Globus pallidus (tissue), 1 donor: ENCODE data around the gene DNAH17.

Experiments
- DNase-seq: peaks from one replicate; pipeline ENCODE4 v3.0.0-alpha.2; 2015; ENCODE audit warnings: low spot score

DNAH17 gene

DNA sequence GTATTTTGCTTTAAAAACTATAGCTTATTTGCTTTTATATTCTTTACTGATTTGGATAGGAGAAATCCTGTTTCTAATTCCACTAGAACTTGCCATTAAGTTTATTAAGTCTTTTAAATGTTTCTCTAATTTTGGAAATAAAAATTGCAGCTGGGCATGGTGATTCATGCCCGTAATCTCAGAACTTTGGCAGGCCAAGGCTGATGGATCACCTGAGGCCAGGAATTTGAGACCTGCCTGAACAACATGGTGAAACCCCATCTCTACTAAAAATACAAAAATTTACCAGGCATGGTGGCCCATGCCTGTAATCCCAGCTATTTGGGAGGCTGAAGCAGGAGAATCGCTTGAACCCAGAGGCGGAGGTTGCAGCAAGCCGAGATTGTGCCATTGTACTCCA is 30.7 kb downstream of the DNAH17 start:
- no peak for DNase-seq

DNA sequence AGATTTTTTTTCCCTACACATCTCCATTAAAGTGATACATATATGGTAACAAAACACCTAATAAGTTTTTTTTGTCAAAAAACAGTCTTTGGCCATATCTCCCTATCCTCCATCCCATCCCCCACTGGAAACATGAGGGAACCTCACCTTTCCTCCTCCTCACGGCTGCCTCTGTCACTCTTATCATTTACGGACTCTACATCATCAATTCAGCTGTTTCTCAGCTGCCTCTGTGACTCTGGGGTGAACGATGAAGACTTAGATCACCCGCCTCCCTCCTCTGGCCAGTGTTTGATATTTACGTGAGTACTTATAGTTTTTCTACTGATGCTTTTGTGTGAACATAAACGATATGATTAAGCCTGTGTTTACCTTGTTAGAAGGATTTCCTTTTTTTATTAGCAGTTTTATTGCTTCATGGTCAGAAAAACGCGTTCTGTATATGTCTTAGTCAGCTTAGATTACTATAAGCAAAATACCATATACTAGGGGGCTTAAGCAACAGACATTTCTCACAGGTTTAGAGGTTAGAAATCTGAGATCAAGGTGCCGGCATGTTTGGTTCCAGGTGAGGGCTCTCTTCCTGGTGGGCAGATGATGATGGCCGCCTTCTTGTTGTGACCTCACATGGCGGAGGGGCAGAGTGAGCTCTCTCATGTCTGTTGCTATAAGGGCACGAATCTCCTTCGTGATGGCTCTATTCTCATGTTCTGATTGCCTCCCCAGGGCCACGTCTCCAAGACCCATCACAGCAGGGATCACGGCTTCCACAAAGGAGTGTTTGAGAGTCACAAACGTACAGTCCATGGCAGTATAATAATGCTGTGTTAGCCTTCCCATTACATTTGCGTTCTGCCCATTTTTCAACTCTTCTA is 32.1 kb downstream of the DNAH17 start:
- no peak for DNase-seq

DNA sequence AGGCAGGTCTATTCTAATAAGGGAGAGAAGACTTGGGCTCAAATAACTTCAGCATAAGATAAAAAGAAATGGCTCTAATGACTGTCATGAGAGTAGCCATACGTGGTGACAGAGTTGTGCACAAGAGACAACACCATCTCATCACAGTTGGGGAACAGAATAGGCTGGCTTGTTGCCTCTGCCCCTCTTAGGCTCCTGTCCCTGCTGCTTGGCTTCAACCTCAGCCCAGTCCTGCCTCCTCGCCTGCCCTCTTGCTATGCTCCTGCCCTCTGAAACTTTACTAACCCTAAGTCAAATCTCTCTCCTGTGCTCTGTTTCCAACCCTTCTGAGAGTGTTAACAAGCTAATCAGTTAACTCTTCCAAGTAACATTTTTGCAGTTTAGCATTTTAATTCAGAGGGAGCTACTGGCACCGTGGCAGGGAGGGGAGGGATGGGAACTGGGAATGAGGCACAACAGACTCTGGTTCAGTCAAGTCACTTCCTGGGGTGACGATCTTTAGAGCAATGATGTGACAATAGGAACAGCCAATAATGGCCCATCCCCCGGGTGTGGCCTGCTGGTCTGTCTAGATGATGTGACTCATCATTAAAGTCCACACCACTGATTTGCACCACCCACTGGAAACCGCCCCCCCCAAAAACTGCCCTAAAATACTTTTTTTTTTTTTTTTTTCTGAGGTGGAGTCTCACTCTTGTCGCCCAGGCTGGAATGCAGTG is 35.5 kb downstream of the DNAH17 start:
- DNase-seq: no peak

DNA sequence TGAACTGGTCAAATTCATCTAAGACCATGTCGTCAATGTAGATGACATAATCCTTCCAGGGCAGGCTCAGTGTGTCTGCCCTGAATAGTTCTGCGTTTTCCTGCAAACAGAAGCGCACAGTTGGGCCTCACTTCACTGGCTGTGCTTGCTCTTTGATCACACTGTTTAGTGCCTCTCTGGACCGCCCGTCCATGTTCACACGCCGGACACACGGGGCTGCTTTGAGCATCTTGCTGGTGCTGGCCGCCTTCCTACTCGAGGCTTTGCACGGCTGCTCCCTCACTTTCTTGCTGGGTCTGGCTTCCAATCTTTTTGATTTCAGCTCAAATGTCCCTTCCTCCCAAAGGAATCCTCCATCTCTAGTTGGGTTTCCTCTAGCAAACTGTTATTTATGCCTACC is 37.4 kb downstream of the DNAH17 start:
- DNase-seq: no peak

DNA sequence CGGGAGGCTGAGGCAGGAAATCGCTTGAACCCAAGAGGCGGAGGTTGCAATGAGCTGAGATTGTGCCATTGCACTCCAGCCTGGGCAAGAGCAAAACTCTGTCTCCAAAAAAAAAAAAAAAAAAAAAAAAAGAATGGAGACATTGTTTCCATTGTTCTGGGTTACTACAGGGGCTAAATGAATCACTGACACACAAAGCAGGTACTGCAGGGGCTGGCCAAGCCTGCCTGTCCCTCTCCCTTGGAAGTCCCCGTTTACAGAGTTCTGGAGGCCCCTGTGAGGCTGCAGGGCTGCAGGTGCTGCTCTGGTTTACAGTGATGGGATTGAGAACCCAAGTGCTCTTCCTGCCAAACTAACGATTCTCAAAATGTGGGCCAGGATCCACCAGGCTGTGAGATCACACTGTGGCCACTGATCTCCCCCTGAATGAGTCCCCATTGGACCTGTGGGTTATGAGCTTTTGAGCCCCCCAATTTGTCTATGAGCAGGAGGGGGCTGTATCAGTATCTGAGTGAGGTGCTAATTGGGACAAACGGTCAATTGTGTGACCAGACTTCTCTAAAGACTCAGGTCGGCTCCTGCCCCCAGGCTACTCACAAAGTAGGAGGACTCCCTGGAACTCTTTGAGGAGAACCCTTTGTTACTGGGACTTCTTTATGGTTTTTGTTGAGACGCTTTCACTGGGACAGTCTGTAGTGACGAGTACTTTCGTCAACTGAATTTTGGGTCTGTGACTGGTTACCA is 39.0 kb downstream of the DNAH17 start:
- peak; percentile 60 for DNase-seq

DNA sequence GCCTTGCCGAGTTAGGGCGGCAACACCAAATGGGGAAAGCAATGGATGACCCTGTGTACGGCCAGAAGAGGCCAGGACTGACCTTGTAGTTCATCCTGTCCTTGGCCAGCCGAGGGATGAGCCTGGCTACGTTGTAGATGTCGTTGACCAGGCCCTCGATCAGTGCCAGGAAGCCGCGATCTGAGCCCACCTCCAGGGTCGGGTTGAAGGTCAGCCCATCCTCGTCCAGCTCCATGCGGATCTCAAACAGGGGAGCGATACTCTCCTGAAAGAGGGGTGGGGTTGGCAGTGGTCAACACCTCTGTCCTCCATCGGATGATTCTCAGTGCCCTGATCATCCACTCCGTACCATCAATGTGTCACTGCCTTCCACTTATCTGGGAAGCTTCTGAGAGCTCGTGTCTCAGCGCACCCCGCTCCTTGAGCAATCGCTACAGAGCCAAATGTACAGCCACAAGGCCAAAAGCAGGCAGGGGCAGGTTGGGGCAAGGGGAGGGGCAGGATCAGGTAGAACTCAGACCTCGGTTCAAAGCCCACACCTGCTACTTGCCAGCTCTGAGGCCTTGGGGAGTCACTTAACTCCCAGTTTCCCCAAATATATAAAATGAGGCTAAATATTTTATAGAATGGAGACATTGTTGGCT is 39.9 kb downstream of the DNAH17 start:
- DNase-seq: no peak

DNA sequence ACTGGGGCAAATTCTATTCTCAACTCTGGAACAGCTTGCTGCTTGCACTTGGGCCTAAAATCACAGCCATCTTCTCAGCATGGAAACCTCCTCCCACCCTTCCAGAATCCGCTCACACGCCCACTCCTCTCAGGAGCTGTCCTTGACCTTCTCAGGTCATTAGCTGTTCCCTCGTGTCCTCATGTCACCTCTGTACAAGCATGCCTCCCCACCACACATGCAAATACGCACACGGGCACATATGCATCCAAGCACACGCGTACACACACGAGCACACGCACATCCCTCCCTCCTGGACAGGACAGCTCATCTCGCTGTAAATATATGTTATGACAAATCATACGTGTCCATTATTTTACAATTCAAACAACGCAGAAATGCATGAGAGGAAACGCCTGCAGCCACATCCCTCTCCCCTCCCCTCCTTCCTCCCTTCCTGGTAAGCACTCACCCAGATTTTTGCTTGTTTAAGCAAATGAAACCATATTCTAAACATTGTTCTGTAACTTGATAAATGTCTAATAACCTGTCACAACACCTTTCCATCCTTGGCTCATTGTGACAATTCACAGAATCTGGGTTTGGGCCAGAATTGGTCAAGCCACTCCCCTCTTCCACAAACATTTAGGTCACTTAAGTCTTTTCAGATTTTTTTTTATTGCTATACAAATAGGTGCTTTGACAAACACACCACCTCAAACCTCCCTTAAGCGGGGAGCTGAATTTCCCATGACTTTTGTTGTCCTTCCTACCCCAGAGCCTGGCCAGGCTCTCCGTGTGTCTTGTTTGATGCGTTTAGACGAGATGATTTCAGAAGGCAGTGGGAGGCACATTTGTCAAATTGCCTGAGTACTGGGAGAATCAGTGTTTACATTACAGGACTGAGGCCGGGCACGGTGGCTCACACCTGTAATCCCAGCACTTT is 41.7 kb downstream of the DNAH17 start:
- DNase-seq: no peak

DNA sequence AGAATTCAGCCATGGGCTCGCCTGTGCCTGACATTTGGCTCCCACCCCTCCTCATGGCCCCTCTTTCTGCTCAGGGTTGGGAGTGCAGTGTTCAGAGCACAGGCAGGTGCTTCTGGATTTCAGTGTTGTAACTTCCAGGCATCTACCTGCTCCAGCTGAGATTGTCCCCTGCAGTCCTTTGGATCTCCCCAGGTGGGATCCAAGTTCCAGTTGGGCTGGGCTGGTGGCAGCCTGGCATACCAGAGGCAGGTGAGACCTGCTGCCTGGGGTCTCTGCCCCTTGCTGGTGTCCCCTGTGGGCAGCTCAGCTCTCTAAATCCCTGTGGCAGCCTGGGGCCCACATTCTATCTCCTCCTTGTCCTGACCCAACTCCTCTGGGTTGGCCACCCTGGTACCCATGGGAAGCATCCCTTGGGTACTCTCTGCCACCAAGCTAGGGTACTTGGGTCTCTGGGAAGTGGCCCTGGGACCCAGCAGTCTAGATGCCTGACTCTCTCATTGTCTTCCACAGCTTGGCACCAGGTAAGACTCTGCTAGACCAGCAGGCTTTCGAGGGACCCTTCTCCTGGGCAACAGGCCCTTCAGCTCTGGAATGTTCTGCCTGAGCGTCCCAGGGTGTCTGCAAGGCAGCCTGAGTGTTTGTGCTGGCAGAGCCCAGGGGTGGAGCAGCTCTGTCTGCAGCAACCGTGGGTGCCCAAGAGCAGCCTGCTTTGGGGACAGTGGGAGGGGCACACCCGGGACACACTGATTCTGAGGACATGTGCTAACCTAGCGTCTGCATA is 42.5 kb downstream of the DNAH17 start:
- no peak for DNase-seq

DNA sequence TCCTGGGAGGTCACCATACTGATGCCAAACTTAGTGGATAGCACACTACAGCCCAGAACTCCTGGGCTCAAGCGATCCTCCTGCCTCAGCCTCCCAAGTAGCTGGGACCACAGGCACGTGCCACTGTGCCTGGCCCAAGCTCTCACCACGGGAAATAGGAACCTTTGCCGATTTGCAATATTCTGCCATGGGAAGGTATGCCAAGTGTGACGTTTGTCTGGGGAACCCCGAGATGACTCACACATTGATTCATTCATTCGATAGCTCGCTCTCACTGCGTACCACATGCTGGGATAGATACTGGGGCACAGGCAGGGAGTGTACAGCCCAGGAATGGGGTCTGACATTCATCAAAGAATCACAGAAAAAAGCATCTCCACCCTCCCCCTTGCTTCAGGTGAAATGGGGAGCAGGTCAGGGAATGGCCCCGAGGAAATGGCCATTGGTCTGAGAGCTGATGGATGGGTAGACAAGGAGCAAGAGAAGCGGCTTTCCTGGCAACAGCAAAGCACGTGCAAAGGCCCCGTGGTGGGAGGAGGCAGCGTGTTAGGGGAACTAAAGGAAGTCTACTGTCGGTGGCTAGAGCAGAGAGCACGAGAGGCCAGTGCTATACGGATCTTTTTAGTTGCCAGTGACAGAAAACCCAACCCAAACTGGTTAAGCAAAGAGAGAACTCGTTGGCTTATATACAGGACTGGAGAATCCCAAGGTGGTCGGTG is 44.1 kb downstream of the DNAH17 start:
- DNase-seq: no peak

DNA sequence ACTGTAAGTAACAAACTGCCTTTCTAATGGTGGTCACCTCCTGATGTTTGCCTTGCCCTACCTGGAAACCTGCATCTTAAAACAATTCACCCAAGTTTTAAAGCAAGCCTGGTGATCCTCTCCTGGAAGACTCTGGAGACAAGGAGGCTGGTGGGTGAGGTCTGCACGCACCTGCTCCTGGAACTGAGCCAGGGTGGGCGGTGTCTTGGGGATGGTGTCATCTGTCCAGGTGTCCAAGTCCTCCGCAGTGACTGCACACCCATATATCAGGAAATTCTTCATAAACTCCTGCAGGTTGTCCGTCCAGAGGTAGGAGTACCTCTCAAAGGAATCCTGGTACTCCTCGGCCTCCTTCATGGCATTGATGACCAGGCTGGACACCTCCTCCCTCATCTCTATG is 44.9 kb downstream of the DNAH17 start:
- no peak for DNase-seq

DNA sequence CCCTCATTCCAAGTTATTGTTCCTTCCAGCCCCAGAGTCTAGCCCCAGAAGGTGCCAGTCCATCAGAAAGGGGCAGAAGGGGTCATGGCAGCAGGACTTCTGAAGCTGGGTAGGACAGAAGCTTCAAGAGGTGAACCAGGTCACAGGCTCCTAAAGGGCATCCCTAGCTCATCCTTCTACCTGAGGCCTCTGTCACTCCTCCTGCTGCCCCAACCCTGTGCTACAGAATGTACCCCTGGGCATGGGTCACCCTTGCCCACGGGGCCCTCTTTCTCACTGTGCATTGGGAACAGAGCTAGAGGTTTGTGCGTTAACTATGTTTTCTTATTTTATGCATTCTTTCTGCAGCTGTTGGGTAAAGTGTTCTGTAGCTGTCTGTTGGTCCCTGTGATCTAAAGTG is 46.5 kb downstream of the DNAH17 start:
- no peak for DNase-seq

DNA sequence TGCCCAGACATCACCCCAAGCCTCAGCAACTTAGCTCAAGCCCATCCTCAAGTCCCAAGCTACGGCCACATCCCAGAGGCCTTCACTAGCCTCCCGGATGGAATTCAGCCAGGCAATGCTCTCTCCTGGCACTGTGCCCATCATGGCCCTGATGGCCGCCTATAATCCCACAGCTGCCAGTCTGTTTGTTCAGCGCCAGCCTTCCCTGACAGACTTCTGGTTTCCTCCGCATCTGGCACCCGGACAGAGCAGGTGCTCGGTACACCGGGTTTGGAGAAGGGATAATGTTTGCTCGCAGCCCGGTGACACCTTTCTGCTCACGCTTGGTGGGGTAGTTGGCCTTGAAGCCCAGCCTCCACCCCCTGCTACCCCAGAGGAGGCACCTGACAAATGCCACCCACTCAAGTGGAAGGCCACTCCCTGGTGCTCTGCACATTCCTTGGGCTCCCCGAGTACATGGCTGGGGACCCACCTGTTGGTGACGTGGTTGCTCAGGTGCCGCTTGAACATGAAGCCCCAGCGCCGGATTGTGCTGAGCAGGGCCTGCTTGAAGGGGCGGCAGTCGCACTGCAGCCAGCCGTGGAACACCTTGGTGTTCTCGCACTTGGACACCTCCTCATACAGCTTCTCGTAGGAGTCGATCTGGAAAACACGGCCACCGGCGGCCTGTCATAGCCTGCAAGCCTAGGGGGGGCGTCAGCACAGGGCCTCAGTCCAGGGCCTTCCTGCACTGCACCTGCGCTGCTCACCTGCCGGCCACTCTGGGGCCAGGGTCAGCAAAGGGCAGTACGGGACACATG is 47.1 kb downstream of the DNAH17 start:
- DNase-seq: peak; percentile 48

DNA sequence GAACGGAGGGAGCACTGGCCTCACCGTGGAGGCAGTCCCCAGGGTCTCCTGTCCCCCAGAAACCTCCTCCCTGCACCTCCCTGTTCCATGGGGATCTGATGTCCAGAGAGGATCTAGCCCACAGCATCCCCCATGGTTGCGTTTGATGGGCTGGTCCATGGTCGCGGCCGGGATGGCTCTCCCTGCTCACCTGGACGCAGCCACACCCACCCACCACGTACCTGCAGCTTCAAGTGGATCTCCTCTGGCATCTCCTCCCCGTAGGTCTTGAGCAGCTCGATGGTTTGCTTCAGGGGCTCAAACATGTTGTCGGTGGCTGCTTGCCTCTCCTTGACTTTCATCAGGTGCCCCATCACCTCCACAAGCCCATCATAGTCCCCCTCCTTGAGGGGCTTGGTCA is 47.9 kb downstream of the DNAH17 start:
- DNase-seq: no peak

DNA sequence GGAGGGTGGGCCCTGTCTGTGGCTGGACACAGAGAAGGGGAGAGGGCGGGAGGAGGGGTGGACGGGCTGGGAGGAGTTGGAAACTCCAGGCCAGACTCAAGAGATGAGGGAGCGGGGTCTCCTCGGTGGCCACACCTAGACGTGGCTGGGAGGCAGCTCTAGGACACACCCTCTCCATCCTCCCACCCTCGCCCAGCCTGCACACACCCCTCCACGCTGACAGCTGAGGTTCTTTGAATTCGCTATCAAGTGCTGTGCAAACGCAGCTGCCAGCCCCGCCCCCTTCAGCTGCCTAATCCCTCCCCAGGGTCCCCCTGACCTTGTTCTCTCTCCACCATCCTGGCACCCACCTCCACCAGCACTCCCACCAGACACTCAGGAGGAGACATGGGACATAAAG is 48.7 kb downstream of the DNAH17 start:
- no peak for DNase-seq

DNA sequence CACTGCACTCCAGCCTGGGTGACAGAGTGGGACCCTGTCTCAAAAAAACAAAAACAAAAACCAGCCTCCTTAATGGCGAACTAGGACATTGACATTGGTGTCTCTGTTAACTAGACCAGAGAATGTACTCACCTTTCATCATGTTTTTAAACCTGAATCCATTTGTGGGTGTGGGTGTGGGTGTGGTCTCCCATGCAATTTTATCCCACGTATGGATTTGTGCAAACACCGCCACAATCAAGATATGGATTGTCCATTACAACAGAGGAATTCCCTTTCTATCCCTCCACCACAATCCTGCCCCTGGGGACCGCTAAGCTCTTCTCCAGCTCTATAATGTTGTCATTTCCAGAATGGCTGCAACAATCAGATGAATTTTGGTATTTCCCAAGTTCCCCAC is 49.9 kb downstream of the DNAH17 start:
- no peak for DNase-seq

DNA sequence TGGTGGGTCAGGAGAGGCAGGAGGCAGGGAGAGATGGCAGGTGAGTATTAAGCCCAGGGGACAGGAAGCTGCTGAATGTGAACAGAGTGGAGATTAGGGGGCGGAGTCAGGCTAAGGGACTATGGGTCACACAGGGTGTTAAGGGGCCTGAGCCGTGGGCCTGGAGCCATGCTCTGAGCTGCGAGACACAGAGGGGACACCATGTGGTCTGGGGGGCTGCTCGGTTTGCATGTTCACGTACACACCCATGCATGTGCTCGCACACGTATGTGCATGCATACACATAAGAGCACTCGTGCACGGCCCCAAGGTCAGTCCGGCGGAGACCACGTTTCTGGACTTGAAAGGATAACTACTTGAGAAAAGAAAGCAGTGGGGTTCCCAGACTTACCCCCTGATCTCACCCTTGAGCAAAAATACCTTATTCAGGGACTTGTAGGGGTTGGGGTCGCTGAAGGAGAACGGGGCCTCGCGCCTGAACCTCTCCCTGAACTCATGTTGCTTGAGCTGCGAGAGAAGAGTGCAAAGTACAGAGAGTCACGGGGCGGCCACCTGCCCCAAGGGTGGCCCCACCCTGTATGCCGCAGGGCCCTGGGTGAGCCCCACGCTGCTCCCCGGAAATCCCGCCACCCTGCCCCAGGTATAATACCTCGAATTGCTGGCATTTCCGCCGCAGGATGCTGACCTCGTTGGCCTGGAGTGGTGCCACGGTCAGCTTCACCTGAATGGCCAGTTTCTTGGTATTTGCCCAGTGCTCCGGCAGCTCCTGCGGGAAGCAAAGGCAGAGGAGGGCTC is 50.8 kb downstream of the DNAH17 start:
- no peak for DNase-seq

DNA sequence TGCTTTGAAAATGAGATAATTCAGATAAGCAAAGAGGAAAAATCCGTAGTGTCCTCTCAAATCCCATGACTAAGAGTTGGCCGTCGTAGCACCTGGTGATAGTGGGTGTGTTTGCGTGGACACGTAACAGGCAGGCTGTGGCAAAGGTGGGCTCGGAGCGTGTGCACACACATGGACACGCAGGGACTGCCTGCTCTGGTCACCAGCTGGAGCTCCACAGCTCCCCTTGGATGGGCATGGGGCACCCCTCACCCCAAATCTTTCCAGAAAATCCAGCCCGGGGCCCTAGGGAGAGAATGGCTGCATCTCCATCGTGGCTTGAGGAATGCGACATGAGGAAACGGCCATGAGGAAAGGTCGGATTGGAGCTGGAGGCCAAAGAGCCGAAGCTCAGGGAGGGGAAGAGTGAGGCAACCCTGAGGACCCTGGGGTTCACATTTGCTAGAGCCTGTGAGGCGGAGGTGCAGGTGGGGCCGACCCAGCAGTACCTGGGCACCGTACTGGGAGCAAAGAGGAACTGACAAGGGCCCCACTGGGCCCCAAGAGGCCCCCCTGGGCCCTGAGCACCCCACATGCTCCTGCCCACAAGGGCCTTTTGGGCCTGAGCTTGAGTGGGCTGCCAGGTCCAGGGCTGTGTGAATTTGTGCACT is 51.6 kb downstream of the DNAH17 start:
- DNase-seq: no peak
